Osteoblast (primary cell): ENCODE results near the gene TPD52L2. TPM values are rescaled to one million over a fixed set of nuclear protein-coding genes. Genes with fewer than 3 reads are reported as not detected.
"Not testable (repeated sequence)": the region's sequence is repeated elsewhere in the genome, so short reads cannot be mapped to it uniquely, and the experiment has no call there.

Experiments
- DNase-seq: peaks from one replicate; pipeline ENCODE4 v3.0.0; 2011; ENCODE audit warnings: low spot score, mixed read lengths; ENCODE audit not compliant: insufficient read length; ENCODE audit errors: missing footprints
- H2AFZ ChIP-seq: 2 replicates; pipeline ENCODE4 v1.6.0; 2011; ENCODE audit warnings: mild to moderate bottlenecking, low read length
- H3K27ac ChIP-seq: 2 replicates; pipeline ENCODE4 v1.5.1; 2011; ENCODE audit warnings: mild to moderate bottlenecking, low read depth, low read length, moderate library complexity
- H3K27me3 ChIP-seq: 2 replicates; pipeline ENCODE4 v1.6.0; 2012; ENCODE audit warnings: mild to moderate bottlenecking, control low read depth, inconsistent platforms, low read length, moderate library complexity; ENCODE audit not compliant: insufficient read depth
- H3K36me3 ChIP-seq: 2 replicates; pipeline ENCODE4 v1.5.1; 2011; ENCODE audit warnings: mild to moderate bottlenecking, low read length, control low read depth, moderate library complexity; ENCODE audit not compliant: insufficient read depth
- H3K4me1 ChIP-seq: 2 replicates; pipeline ENCODE4 v1.5.1; 2011; ENCODE audit warnings: mild to moderate bottlenecking, low read length, control low read depth, moderate library complexity; ENCODE audit not compliant: insufficient read depth
- H3K4me2 ChIP-seq: 2 replicates; pipeline ENCODE4 v1.6.0; 2011; ENCODE audit warnings: mild to moderate bottlenecking, low read length; ENCODE audit not compliant: insufficient read depth
- H3K4me3 ChIP-seq: fragments of 200-600 bp; sonication (generic); 3 replicates; pipeline ENCODE4 v1.5.1; 2012; ENCODE audit warnings: mild to moderate bottlenecking, low read length, inconsistent platforms; ENCODE audit not compliant: insufficient read depth
- H3K79me2 ChIP-seq: 2 replicates; pipeline ENCODE4 v1.6.0; 2012; ENCODE audit warnings: mild to moderate bottlenecking, low read length, control low read depth, inconsistent platforms; ENCODE audit not compliant: insufficient read depth
- H3K9me3 ChIP-seq: 2 replicates; pipeline ENCODE4 v1.5.1; 2011; ENCODE audit warnings: low read depth, low read length, control low read depth
- H4K20me1 ChIP-seq: 2 replicates; pipeline ENCODE4 v1.6.0; 2012; ENCODE audit warnings: mild to moderate bottlenecking, low read length, control low read depth; ENCODE audit not compliant: insufficient read depth
- CTCF ChIP-seq: IDR thresholded peaks from 2 replicates; pipeline ENCODE4 v1.5.1; 2011; ENCODE audit warnings: mild to moderate bottlenecking, low read depth, low read length, moderate library complexity; ENCODE audit errors: extremely low read depth
- total RNA-seq: library from RNA; depleted of rRNA; stranded (reverse); fragments of >200 nt; gene quantifications from 2 replicates; pipeline ENCODE4 v1.2.3, GENCODE V29; 2012

Gene TPD52L2
- total RNA-seq, 1 donor = 115 TPM

GRCh38 chr20:63868264-63868663 is 3.2 kb downstream of the TPD52L2 start:
- no peak overlapping the region for H3K27ac ChIP-seq
- H3K27me3 ChIP-seq = no peaks in the 10 kb centered on the region
- H3K36me3 ChIP-seq = peaks cover 39% of the 10 kb centered on the region
- H3K4me2 ChIP-seq = no peak overlapping the region
- H4K20me1 ChIP-seq = peaks cover 34% of the 10 kb centered on the region
- peak; percentile 30 for DNase-seq
- peaks cover 87% of the 10 kb centered on the region for H3K79me2 ChIP-seq
- TF ChIP-seq CTCF = no peak
- peaks cover 27% of the 10 kb centered on the region for H3K4me1 ChIP-seq
- H2AFZ ChIP-seq = no peak overlapping the region
- H3K4me3 ChIP-seq = no peak overlapping the region
- no peaks in the 10 kb centered on the region for H3K9me3 ChIP-seq

GRCh38 chr20:63873477-63873971 is 8.5 kb downstream of the TPD52L2 start:
- peaks cover 11% of the 10 kb centered on the region for H3K4me1 ChIP-seq
- H3K9me3 ChIP-seq = no peaks in the 10 kb centered on the region
- H4K20me1 ChIP-seq = peaks cover 55% of the 10 kb centered on the region
- no peak for TF ChIP-seq CTCF
- peaks cover 80% of the 10 kb centered on the region for H3K79me2 ChIP-seq
- H3K4me3 ChIP-seq = no peak overlapping the region
- no peaks in the 10 kb centered on the region for H3K27me3 ChIP-seq
- no peak overlapping the region for H2AFZ ChIP-seq
- peaks cover 78% of the 10 kb centered on the region for H3K36me3 ChIP-seq
- H3K4me2 ChIP-seq = no peak overlapping the region
- peak; percentile 97 for DNase-seq
- peak overlapping the region; percentile 2 for H3K27ac ChIP-seq

- not testable (repeated sequence) for H3K27me3 ChIP-seq, H3K27ac ChIP-seq, H3K9me3 ChIP-seq, H2AFZ ChIP-seq, H3K4me3 ChIP-seq, DNase-seq, H3K4me2 ChIP-seq
- Histone ChIP-seq H4K20me1 (peaks cover 55% of the 10 kb centered on the region), H3K36me3 (peaks cover 75% of the 10 kb centered on the region), H3K4me1 (peaks cover 11% of the 10 kb centered on the region), H3K79me2 (peaks cover 80% of the 10 kb centered on the region)
Observed at GRCh38 chr20:63874241-63874640, 9.2 kb downstream of the TPD52L2 start.

GRCh38 chr20:63876489-63877036 is 11.5 kb downstream of the TPD52L2 start:
- Histone ChIP-seq H3K27ac (no peak overlapping the region), H3K9me3 (no peaks in the 10 kb centered on the region), H3K4me3 (no peak overlapping the region), H3K79me2 (peaks cover 74% of the 10 kb centered on the region), H4K20me1 (peaks cover 54% of the 10 kb centered on the region), H3K27me3 (no peaks in the 10 kb centered on the region), H3K4me2 (no peak overlapping the region), H3K4me1 (peaks cover 11% of the 10 kb centered on the region), H3K36me3 (peaks cover 64% of the 10 kb centered on the region), H2AFZ (no peak overlapping the region)
- TF ChIP-seq CTCF = no peak
- DNase-seq = peak; percentile 39
